Measurements from ENCODE around the gene MAPK6. TPM values are rescaled to one million over a fixed set of nuclear protein-coding genes. Genes with fewer than 3 reads are reported as not detected.

Gene MAPK6
- total RNA-seq, 4 donors from 2014 or later, result 30.3 to 69.4 (median 42.0) TPM

DNA sequence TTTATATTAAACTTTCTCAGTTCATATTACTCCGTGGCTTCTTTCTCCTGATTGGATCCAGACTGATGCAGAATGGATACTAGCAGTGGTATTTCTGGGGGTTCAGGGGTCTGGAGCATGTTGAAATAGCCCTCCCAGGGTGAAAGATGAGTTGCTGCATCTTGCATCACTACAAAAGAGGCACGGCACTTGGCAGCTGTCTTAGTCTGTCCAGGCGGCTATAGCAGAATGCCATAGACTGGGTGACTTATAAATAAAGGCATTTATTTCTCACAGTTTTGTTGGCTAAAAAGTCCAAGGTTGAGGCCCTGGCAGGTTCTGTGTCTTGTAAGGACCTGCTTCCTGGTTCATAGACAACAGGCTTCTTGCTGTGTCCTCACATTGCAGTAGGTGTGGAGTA is 94.2 kb downstream of the MAPK6 start:
- Histone ChIP-seq H3K4me1 (peaks cover 0 to 28% (median 19%) of the 10 kb centered on the region in 4 donors), H3K27ac (no peak overlapping the region), H3K4me3 (no peak overlapping the region), H3K27me3 (peaks cover 38% of the 10 kb centered on the region), H3K36me3 (no peaks in the 10 kb centered on the region), H3K9me3 (no peaks in the 10 kb centered on the region)
- intact Hi-C loops (cut with DNase I; ENCODE audit: low total_unique reads) (no loop called here), in situ Hi-C loops (cut with MboI; ENCODE audit: low pct_ligation_motif_present in 1 of 4, low pct_unique_long_range_greater_than_20kb in 1 of 4, low sequenced_read_pairs in 3 of 4) (no loop called here)
- 96% methylated on average over 2 to 3 of the region's 3 CpGs for WGBS, 2 donors (ENCODE audit: low coverage in 1 of 2)
- DNase-seq, result no peak
- TF ChIP-seq POLR2A (IDR thresholded peaks at IDR 0.05) (no peak), EP300 (IDR thresholded peaks at IDR 0.05; ENCODE audit: low read depth) (no peak), POLR2AphosphoS5 (IDR thresholded peaks at IDR 0.05) (no peak)
- TF ChIP-seq, protein P1, sequence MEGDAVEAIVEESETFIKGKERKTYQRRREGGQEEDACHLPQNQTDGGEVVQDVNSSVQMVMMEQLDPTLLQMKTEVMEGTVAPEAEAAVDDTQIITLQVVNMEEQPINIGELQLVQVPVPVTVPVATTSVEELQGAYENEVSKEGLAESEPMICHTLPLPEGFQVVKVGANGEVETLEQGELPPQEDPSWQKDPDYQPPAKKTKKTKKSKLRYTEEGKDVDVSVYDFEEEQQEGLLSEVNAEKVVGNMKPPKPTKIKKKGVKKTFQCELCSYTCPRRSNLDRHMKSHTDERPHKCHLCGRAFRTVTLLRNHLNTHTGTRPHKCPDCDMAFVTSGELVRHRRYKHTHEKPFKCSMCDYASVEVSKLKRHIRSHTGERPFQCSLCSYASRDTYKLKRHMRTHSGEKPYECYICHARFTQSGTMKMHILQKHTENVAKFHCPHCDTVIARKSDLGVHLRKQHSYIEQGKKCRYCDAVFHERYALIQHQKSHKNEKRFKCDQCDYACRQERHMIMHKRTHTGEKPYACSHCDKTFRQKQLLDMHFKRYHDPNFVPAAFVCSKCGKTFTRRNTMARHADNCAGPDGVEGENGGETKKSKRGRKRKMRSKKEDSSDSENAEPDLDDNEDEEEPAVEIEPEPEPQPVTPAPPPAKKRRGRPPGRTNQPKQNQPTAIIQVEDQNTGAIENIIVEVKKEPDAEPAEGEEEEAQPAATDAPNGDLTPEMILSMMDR (IDR thresholded peaks at IDR 0.05), result no peak

DNA sequence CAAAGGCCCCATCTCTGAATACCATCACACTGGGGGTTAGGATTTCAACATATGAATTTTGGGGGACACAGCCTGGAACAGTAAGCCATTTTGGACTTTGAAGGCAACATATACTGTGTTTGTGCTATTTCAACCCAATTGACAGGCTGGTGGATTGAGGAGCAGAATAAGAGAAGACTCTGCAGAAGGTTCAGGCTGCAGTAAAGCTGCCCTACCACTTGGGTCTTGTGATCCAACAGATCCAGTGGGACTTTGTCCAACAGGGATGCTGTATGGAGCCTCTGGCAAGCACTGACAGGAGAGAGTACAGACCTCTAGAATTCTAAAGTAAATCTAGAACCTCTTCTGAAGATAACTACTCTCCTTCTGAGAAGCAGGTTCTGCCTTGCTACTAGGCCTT is 94.7 kb downstream of the MAPK6 start:
- in situ Hi-C loops (cut with MboI; ENCODE audit: low pct_ligation_motif_present in 1 of 4, low pct_unique_long_range_greater_than_20kb in 1 of 4, low sequenced_read_pairs in 3 of 4), result no loop called here
- intact Hi-C loops (cut with DNase I; ENCODE audit: low total_unique reads), result no loop called here
- Histone ChIP-seq H3K27me3 (peaks cover 38% of the 10 kb centered on the region), H3K36me3 (no peaks in the 10 kb centered on the region), H3K4me3 (no peak overlapping the region), H3K9me3 (no peaks in the 10 kb centered on the region), H3K27ac (no peak overlapping the region), H3K4me1 (peaks cover 0 to 28% (median 19%) of the 10 kb centered on the region in 4 donors)
- TF ChIP-seq POLR2AphosphoS5 (IDR thresholded peaks at IDR 0.05), result no peak
- TF ChIP-seq POLR2A (IDR thresholded peaks at IDR 0.05), result no peak
- no peak for TF ChIP-seq EP300 (IDR thresholded peaks at IDR 0.05; ENCODE audit: low read depth)
- DNase-seq, result no peak

DNA sequence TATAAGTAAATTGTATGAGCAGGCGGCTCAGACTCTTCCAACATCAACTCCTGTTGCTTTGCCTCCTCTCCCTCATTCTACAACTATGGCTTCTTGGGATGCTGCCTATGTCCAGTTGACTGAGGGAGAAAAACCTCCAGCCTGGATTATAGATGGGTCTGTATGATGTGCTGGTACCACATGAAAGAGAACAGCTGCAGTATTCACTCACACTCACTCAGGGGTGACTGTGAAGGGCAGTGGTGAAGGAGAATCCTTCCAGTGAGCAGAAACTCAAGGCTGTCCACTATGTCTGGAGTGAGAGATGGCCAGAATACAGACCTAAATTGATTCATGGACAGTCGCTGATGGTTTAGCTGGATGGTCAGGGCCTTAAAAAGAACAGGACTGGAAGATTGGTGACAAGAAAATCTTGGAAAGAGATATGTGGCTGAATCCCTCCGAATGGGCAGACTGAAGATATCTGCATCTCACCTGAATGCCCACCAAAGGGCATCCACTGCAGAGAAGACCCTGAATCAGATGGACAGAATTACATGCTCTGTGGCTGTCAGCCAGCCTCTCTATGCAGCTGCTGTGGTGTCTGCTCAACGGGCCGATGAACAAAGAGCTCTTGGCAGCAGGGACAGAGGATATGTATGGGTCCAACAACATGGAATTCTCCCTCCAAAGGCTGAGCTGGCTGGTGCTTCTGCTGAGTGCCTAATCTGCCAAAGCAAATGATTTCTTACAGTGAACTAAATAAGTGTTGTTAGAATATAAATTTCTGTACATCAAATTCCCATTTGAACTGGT is 95.4 kb downstream of the MAPK6 start:
- TF ChIP-seq, protein P1 (IDR thresholded peaks at IDR 0.05), result no peak
- no peak for TF ChIP-seq POLR2A (IDR thresholded peaks at IDR 0.05)
- no peak for TF ChIP-seq EP300 (IDR thresholded peaks at IDR 0.05; ENCODE audit: low read depth)
- TF ChIP-seq POLR2AphosphoS5 (IDR thresholded peaks at IDR 0.05), result no peak
- WGBS, 2 donors (ENCODE audit: low coverage in 1 of 2), result 74 to 100% methylated on average over 2 to 5 of the region's 5 CpGs
- Histone ChIP-seq H3K4me1 (peaks cover 0 to 28% (median 19%) of the 10 kb centered on the region in 4 donors), H3K27ac (no peak overlapping the region), H3K4me3 (no peak overlapping the region), H3K27me3 (peaks cover 32% of the 10 kb centered on the region), H3K9me3 (no peaks in the 10 kb centered on the region), H3K36me3 (no peaks in the 10 kb centered on the region)
- in situ Hi-C loops (cut with MboI; ENCODE audit: low pct_ligation_motif_present in 1 of 4, low pct_unique_long_range_greater_than_20kb in 1 of 4, low sequenced_read_pairs in 3 of 4), result no loop called here
- intact Hi-C loops (cut with DNase I; ENCODE audit: low total_unique reads), result no loop called here
- DNase-seq, result no peak

DNA sequence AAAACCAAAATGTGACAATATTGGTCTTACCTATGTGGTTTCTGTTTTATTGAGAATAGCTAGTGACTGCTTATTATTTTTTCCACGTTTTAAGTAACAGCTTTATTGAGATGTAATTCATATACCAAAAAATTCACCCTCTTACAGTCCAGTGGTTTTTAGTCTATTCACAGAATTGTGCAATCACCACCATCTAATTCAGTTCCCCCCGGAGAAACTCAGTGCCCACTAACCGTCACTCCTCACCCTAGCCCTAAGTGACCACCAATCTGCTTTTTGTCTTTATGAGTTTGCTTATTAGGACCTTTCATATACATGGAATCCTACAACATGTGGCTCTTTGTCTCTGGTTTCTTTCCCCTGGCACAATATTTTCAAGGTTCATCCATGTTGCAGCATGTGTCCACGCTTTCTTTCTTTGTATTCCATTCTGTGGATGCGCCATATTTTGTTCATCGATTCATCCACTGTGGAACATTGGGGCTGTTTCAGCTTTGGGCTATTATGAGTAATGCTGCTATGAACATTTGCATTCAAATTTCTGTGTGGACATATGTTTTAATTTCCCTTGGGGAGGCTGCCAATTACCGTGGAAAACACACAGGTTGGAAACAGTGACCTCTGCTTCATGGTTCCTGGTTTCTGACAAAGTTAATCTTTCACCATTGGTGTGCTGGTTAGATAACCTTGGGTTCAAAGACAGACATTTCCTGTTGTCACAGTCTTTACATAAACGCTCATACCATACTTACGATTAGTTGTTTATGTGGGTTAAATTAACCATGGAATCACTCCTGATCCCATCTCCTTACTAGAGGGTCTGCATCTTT is 96.8 kb downstream of the MAPK6 start:
- peak overlapping the region; percentile 36 to 71 (median 60) for H3K27ac ChIP-seq
- peaks cover 0 to 28% (median 19%) of the 10 kb centered on the region in 4 donors for H3K4me1 ChIP-seq
- peak in 1 of 3 donors; percentile 44 for TF ChIP-seq POLR2AphosphoS5 (IDR thresholded peaks at IDR 0.05)
- TF ChIP-seq, protein P1 (IDR thresholded peaks at IDR 0.05), result no peak
- no peak overlapping the region for H3K4me3 ChIP-seq
- no peaks in the 10 kb centered on the region for H3K9me3 ChIP-seq
- WGBS, 2 donors (ENCODE audit: low coverage in 1 of 2), result 61 to 68% methylated on average over 5 to 9 of the region's 9 CpGs
- H3K36me3 ChIP-seq, result no peaks in the 10 kb centered on the region
- intact Hi-C loops (cut with DNase I; ENCODE audit: low total_unique reads) (no loop called here), in situ Hi-C loops (cut with MboI; ENCODE audit: low pct_ligation_motif_present in 1 of 4, low pct_unique_long_range_greater_than_20kb in 1 of 4, low sequenced_read_pairs in 3 of 4) (no loop called here)
- no peak for DNase-seq
- H3K27me3 ChIP-seq, result peaks cover 20% of the 10 kb centered on the region

Other genes with a start within 250 kb of the MAPK6 start
- 10 to 100 TPM; 18.7 to 65.8 (median 45.3) TPM for gene TMOD3, start 189.6 kb upstream of the MAPK6 start, total RNA-seq
- 10 to 100 TPM; 27.2 to 38.2 (median 30.9) TPM for gene LEO1, start 47.4 kb upstream of the MAPK6 start, total RNA-seq
- gene BCL2L10, start 93.6 kb downstream of the MAPK6 start, total RNA-seq, result 1 to 10 TPM in 2 of 4 donors, not detected in 2; 1.7 to 5.3 TPM
- gene GNB5, start 172.2 kb downstream of the MAPK6 start, total RNA-seq, result 10 to 100 TPM in 2 of 4 donors, 1 to 10 TPM in 1, under 1 TPM in 1; 0.60 to 12.7 (median 7.8) TPM

All from transverse colon (tissue), 4 donors.